Measurements from ENCODE around the gene ZNF280B.
"Not testable (repeated sequence)": the region's sequence is repeated elsewhere in the genome, so short reads cannot be mapped to it uniquely, and the experiment has no call there.

Gene ZNF280B

DNA sequence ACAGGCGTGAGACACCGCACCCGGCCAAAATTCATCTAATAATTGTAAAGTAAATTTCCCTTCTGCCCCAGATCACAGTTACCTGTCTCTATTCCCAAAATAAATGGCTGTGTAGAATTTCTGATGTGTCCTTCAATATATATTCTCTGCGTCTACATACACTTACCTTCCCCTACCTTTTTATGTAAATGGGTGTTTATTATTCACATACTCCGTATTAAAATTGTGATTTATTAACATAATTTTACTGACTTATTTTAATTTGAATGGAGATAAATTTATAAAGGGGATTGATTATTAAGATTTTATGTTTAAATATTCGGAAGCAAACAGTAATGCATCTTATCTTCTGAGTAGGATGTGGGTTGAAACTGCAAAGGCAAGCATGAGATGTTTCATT, 28.0 kb upstream of the ZNF280B start:
- TF ChIP-seq, protein P1, sequence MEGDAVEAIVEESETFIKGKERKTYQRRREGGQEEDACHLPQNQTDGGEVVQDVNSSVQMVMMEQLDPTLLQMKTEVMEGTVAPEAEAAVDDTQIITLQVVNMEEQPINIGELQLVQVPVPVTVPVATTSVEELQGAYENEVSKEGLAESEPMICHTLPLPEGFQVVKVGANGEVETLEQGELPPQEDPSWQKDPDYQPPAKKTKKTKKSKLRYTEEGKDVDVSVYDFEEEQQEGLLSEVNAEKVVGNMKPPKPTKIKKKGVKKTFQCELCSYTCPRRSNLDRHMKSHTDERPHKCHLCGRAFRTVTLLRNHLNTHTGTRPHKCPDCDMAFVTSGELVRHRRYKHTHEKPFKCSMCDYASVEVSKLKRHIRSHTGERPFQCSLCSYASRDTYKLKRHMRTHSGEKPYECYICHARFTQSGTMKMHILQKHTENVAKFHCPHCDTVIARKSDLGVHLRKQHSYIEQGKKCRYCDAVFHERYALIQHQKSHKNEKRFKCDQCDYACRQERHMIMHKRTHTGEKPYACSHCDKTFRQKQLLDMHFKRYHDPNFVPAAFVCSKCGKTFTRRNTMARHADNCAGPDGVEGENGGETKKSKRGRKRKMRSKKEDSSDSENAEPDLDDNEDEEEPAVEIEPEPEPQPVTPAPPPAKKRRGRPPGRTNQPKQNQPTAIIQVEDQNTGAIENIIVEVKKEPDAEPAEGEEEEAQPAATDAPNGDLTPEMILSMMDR (conservative IDR thresholded peaks at IDR 0.05; ENCODE audit: low read depth), result no peak
- ChIA-PET POLR2A (ENCODE audit: low non-redundant PET) (no interaction called here), CTCF (no interaction called here)
- DNase-seq (ENCODE audit: low spot score), result no peak
- no peak overlapping the region for H3K27ac ChIP-seq

DNA sequence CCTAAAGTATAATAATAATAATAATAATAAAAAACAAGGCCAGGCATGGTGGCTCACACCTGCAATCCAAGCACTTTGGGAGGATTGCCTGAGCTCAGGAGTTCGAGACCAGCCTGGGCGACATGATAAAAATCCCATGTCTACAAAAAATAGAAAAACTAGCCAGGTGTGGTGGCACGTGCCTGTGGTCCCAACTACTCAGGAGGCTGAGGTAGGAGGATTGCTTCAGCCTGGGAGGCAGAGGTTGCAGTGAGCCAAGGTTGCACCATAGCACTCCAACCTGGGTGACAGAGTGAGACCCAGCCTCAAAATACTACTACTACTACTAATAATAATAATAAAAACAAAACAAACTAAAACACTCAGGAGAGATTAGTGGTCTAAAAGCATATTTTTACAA, 27.1 kb upstream of the ZNF280B start:
- no peak for DNase-seq (ENCODE audit: low spot score)
- ChIA-PET POLR2A (ENCODE audit: low non-redundant PET) (no interaction called here), CTCF (no interaction called here)
- H3K27ac ChIP-seq, result no peak overlapping the region
- TF ChIP-seq, protein P1 (conservative IDR thresholded peaks at IDR 0.05; ENCODE audit: low read depth), result no peak

DNA sequence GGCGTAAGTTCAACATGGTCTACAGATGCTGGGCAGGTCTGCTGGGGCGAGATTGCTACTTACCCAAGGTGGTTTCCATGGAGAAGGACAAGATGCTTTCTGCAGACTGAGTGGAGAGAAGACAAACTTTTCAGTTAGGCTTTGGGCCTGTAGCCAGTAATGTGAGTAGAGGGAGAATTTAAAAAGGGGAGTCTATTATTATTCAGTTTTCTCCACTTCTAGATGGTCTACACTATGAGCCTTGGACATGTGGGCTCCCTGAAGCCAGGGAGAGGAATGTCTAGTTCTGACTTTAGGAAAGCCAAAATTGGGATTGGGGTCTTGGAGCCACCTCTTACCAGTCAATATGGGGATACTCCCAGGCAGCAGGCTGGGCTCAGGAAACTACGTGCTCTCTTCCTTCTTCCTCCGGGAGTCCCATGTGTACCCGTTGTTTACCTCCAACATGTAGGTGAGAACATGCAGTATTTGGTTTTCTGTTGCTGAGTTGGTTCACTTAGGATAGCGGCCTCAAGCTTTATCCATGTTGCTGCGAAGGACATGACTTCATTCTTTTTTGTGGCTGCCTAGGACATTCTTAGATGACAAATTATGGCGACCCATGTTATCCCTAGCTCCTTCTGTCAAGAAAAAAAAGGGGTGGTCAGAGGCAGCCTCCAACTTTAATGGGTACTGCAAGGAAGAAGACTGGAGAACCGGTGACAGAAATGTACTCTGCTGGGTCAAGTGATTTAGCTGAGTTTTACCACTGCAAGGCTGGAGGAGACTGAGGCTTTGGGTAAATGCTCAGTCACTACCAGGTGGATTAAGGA, 26.3 kb upstream of the ZNF280B start:
- TF ChIP-seq, protein P1 (conservative IDR thresholded peaks at IDR 0.05; ENCODE audit: low read depth), result no peak
- H3K27ac ChIP-seq, result no peak overlapping the region
- no peak for DNase-seq (ENCODE audit: low spot score)
- ChIA-PET POLR2A (ENCODE audit: low non-redundant PET) (no interaction called here), CTCF (no interaction called here)

DNA sequence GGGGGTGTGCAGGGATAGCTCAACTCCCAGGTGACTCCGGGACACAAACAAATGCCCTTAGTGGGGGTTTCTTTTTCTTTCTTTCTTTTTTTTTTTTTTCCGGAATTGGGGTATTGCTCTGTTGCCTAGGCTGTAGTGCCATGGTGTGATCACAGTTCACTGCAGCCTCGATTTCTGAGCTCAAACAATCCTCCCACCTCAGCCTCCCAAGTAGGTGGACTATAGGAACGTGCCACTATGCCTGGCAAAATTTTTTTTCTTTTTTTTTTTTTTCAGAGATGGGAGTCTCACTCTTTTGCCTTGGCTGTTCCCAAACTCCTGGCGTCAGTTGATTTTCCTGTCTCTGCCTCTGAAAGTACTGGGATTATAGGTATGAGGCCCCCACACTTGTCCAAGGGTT, 25.3 kb upstream of the ZNF280B start:
- DNase-seq (ENCODE audit: low spot score), result no peak
- ChIA-PET POLR2A (ENCODE audit: low non-redundant PET) (no interaction called here), CTCF (no interaction called here)
- no peak overlapping the region for H3K27ac ChIP-seq
- TF ChIP-seq, protein P1 (conservative IDR thresholded peaks at IDR 0.05; ENCODE audit: low read depth), result no peak

DNA sequence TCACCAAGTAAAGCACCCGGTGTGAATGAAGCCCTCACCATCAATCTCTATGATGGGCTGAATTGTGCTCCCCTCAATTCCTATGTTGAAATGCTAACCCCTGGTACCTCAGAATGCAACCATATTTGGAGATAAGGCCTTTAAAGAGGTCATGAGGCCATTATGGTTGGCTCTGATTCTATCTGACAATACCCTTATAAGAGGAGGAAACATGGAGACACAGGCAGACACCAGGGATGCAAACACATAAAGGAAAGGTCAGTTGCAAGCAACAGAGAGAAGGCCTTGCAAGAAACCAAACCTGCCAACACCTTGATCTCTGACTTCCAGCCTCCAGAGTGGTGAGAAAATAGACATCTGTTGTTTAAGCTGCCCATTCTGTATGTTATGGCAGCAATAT, 24.9 kb upstream of the ZNF280B start:
- H3K27ac ChIP-seq, result no peak overlapping the region
- CTCF ChIA-PET, result no interaction called here
- POLR2A ChIA-PET (ENCODE audit: low non-redundant PET), result no interaction called here
- no peak for DNase-seq (ENCODE audit: low spot score)
- TF ChIP-seq, protein P1 (conservative IDR thresholded peaks at IDR 0.05; ENCODE audit: low read depth), result no peak

DNA sequence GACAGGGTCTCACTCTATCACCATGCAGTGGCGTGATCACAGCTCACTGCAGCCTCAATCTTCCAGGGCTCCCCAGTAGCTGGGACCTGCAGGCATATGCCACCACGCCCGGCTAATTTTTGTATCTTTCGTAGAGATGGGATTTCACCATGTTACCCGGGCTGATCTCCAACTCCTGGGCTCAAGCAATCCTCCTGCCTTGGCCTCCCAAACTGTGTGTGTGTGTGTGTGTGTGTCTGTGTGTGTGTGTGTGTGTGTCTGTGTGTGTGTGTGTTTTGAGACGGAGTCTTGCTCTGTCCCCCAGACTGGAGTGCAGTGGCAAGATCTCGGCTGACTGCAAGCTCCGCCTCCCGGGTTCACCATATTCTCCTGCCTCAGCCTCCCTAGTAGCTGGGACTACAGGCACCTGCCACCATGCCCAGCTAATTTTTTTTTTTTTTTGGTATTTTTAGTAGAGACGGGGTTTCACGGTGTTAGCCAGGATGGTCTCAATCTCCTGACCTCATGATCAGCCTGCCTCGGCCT, 24.1 kb upstream of the ZNF280B start:
- DNase-seq (ENCODE audit: low spot score); H3K27ac ChIP-seq; POLR2A ChIA-PET (ENCODE audit: low non-redundant PET): not testable (repeated sequence)
- CTCF ChIA-PET, result interaction anchor here (1.4 kb wide), 1 partner anchor 24 kb away, joined by 9 read pairs; the partner anchor contains the start of gene ZNF280B
